ENCODE data around the gene ZNF311. TPM values are rescaled to one million over a fixed set of nuclear protein-coding genes. Genes with fewer than 3 reads are reported as not detected.
A peak's percentile ranks its signal among the peaks of the same experiment; 100 is the strongest.

Gene ZNF311
- total RNA-seq = under 0.01 and 0.13 TPM in 2 replicates

GRCh38 chr6:29005183-29005885 lies at the start of gene ZNF311:
TSS of gene ZNF311 (minus strand) at chr6:29005315. CDS start at chr6:29003954, 1,361 bp downstream.
- peak in 1 of 2 donors; percentile 40 for DNase-seq (ENCODE audit: low read depth in 2 of 2)

GRCh38 chr6:29051680-29052079 lies 46.6 kb upstream of the ZNF311 start:
- no peak for DNase-seq (ENCODE audit: low read depth in 2 of 2)

- DNase-seq (ENCODE audit: low read depth in 2 of 2) = no peak
Measured at GRCh38 chr6:29045075-29045474, 40.0 kb upstream of the ZNF311 start, which contains the start of gene OR2W1. TSS of gene OR2W1 (minus strand) at chr6:29045175. CDS start at chr6:29045175, 0 bp downstream.

- DNase-seq (ENCODE audit: low read depth in 2 of 2) = no peak
Measured at GRCh38 chr6:29035951-29036350, 30.8 kb upstream of the ZNF311 start.

GRCh38 chr6:29028821-29029220 lies 23.7 kb upstream of the ZNF311 start:
- DNase-seq (ENCODE audit: low read depth in 2 of 2) = no peak

- no peak for DNase-seq (ENCODE audit: low read depth in 2 of 2)
Measured at GRCh38 chr6:29025927-29026585, 20.9 kb upstream of the ZNF311 start.

- no peak for DNase-seq (ENCODE audit: low read depth in 2 of 2)
Measured at GRCh38 chr6:29021434-29021833, 16.3 kb upstream of the ZNF311 start.

- no peak for DNase-seq (ENCODE audit: low read depth in 2 of 2)
Measured at GRCh38 chr6:29019629-29020028, 14.5 kb upstream of the ZNF311 start.

GRCh38 chr6:29017428-29017802 lies 12.3 kb upstream of the ZNF311 start:
- no peak for DNase-seq (ENCODE audit: low read depth in 2 of 2)

- peak; percentile 50 to 81 for DNase-seq (ENCODE audit: low read depth in 2 of 2)
Measured at GRCh38 chr6:29016559-29017427, 11.7 kb upstream of the ZNF311 start.

GRCh38 chr6:29014729-29015608 lies 9.9 kb upstream of the ZNF311 start:
- no peak for DNase-seq (ENCODE audit: low read depth in 2 of 2)

- peak; percentile 6 to 46 for DNase-seq (ENCODE audit: low read depth in 2 of 2)
Measured at GRCh38 chr6:29011276-29011734, 6.2 kb upstream of the ZNF311 start.

- DNase-seq (ENCODE audit: low read depth in 2 of 2) = no peak
Measured at GRCh38 chr6:29009358-29009757, 4.2 kb upstream of the ZNF311 start.

GRCh38 chr6:29008089-29008488 lies 3.0 kb upstream of the ZNF311 start:
- no peak for DNase-seq (ENCODE audit: low read depth in 2 of 2)

- no peak for DNase-seq (ENCODE audit: low read depth in 2 of 2)
Measured at GRCh38 chr6:28996844-28997510, 8.1 kb downstream of the ZNF311 start.

GRCh38 chr6:28995093-28995650 lies 9.9 kb downstream of the ZNF311 start:
- no peak for DNase-seq (ENCODE audit: low read depth in 2 of 2)

GRCh38 chr6:28988536-28989311 lies 16.4 kb downstream of the ZNF311 start:
- DNase-seq (ENCODE audit: low read depth in 2 of 2) = peak; percentile 72 to 73

- DNase-seq (ENCODE audit: low read depth in 2 of 2) = peak; percentile 97 to 98
Measured at GRCh38 chr6:28985462-28986164, 19.5 kb downstream of the ZNF311 start.

- no peak for DNase-seq (ENCODE audit: low read depth in 2 of 2)
Measured at GRCh38 chr6:28983838-28984237, 21.3 kb downstream of the ZNF311 start.
